K562 (cell line): ENCODE results near the gene MTRF1L. TPM values are rescaled to one million over a fixed set of nuclear protein-coding genes. Genes with fewer than 3 reads are reported as not detected.
A peak's percentile ranks its signal among the peaks of the same experiment; 100 is the strongest.

Experiments used
- ATAC-seq: fragments of 200-7000 bp; cut with Tn5 transposase; 3 replicates; pipeline ENCODE4 v1.9.1; 2020; ENCODE audit warnings: moderate library complexity
- BruUV-seq: library from RNA; stranded (reverse); fragments of 400-500 nt; replicated peaks from 2 replicates; lab custom pipeline; 2021; lab: Mats Ljungman, UMichigan
- CTCF ChIA-PET: fragments of 300-600 bp; formaldehyde crosslinking; extraction: SDS; loops from one replicate; lab custom pipeline; 2021; ENCODE audit warnings: low intra/inter-chr PET ratio; lab: Yijun Ruan, JAX
- POLR2A ChIA-PET: fragments of 300-600, 350-650 bp; sonication (Branson Sonifier 250); formaldehyde crosslinking; extraction: SDS; loops from one replicate; lab custom pipeline; 2021; ENCODE audit warnings: antibody characterized with exemption, inconsistent platforms; lab: Yijun Ruan, JAX
- DNase-seq, 4 experiments: peaks; one replicate each; pipeline versions ENCODE4 v3.0.0 to v3.0.0-alpha.2; 2011 to 2018; ENCODE audit warnings: low spot score in 3 of 4, mixed read lengths in 3 of 4; ENCODE audit errors: extremely low read depth in 1 of 4
- FAIRE-seq: peaks from 2 replicates; lab custom pipeline; 2011; peaks lifted over from hg19 to GRCh38; lab: Jason Lieb, UNC
- H2AFZ ChIP-seq: 2 replicates; pipeline ENCODE4 v1.6.0; 2011; ENCODE audit warnings: low read depth, low read length, control low read depth, inconsistent platforms
- H3K27ac ChIP-seq: fragments of 200-600 bp; 3 replicates; pipeline ENCODE4 v1.8.0; 2011; ENCODE audit warnings: low read depth, mild to moderate bottlenecking, control low read depth, inconsistent platforms, low read length, moderate library complexity, mixed read lengths; ENCODE audit errors: extremely low read depth
- H3K27me3 ChIP-seq, 2 experiments: fragments of 300-600 bp in 1 of 2; 2 replicates in 1 of 2; 3 replicates in 1 of 2; pipeline versions ENCODE4 v1.6.0 to v1.8.0; 2011; ENCODE audit warnings: inconsistent platforms in 2 of 2, low read length in 2 of 2, mild to moderate bottlenecking in 1 of 2, mixed read lengths in 1 of 2, moderate library complexity in 1 of 2; ENCODE audit not compliant: control insufficient read depth in 2 of 2, insufficient read depth in 2 of 2
- H3K36me3 ChIP-seq: fragments of 300-600 bp; 3 replicates; pipeline ENCODE4 v1.8.0; 2011; ENCODE audit warnings: mild to moderate bottlenecking, low read length, inconsistent platforms; ENCODE audit not compliant: control insufficient read depth, insufficient read depth
- H3K4me1 ChIP-seq, 2 experiments: fragments of 200-600 bp in 1 of 2; replicated peaks in 1 of 2; 2 replicates in 1 of 2; 3 replicates in 1 of 2; pipeline versions ENCODE4 v1.5.1 to v1.8.0; 2011; ENCODE audit warnings: inconsistent platforms in 2 of 2, low read length in 2 of 2, mild to moderate bottlenecking in 1 of 2, mixed read lengths in 1 of 2, moderate library complexity in 1 of 2; ENCODE audit not compliant: control insufficient read depth in 2 of 2, insufficient read depth in 2 of 2
- H3K4me2 ChIP-seq: 2 replicates; pipeline ENCODE4 v1.6.1; 2011; ENCODE audit warnings: low read length, control low read depth, inconsistent platforms, mixed read lengths; ENCODE audit not compliant: insufficient read depth
- H3K4me3 ChIP-seq: fragments of 200-600 bp; sonication (generic), shearing (Covaris generic); 2 replicates; pipeline ENCODE4 v1.5.1; 2016; ENCODE audit warnings: control low read depth, inconsistent platforms
- H3K79me2 ChIP-seq: fragments of 200-600 bp; 3 replicates; pipeline ENCODE4 v1.8.0; 2011; ENCODE audit warnings: low read length, inconsistent platforms; ENCODE audit not compliant: control insufficient read depth, insufficient read depth
- H3K9ac ChIP-seq, 2 experiments: 2 replicates each; pipeline versions ENCODE4 v1.6.0 to v1.6.1; 2011; ENCODE audit warnings: low read depth in 2 of 2, low read length in 2 of 2, control low read depth in 1 of 2, inconsistent platforms in 1 of 2, mild to moderate bottlenecking in 1 of 2, mixed read lengths in 1 of 2; ENCODE audit not compliant: insufficient read depth in 1 of 2
- H3K9me1 ChIP-seq: one replicate; pipeline ENCODE4 v1.6.0; 2011; ENCODE audit warnings: inconsistent platforms, mild to moderate bottlenecking, low read length, moderate library complexity; ENCODE audit not compliant: control insufficient read depth, insufficient read depth
- H3K9me3 ChIP-seq: replicated peaks from 2 replicates; pipeline ENCODE4 v1.5.1; 2011; ENCODE audit warnings: low read depth, low read length, inconsistent platforms; ENCODE audit not compliant: control insufficient read depth, insufficient read depth
- H4K20me1 ChIP-seq: replicated peaks from 2 replicates; pipeline ENCODE4 v1.6.1; 2011; ENCODE audit warnings: low read length, inconsistent platforms, mixed read lengths; ENCODE audit not compliant: control insufficient read depth, insufficient read depth
- ARID2 ChIP-seq: fragments of 450-650 bp; IDR thresholded peaks from 2 replicates; pipeline ENCODE4 v1.6.1; 2017; ENCODE audit warnings: antibody characterized with exemption, mild to moderate bottlenecking
- C11orf30 ChIP-seq: fragments of 450-650 bp; IDR thresholded peaks from 2 replicates; pipeline ENCODE4 v1.6.1; 2016; ENCODE audit warnings: low read depth, mild to moderate bottlenecking
- ESRRA ChIP-seq: fragments of 450-650 bp; IDR thresholded peaks from 2 replicates; pipeline ENCODE4 v1.6.1; 2014; ENCODE audit warnings: low read depth, mild to moderate bottlenecking, moderate library complexity, borderline replicate concordance
- ESRRB ChIP-seq: fragments of 250-450 bp; sonication (Bioruptor Pico); IDR thresholded peaks from 2 replicates; pipeline ENCODE4 v1.5.0; 2020; ENCODE audit warnings: mild to moderate bottlenecking, moderate library complexity, borderline replicate concordance
- ETS2 ChIP-seq: IDR thresholded peaks from 2 replicates; pipeline ENCODE4 v1.6.1; 2016; ENCODE audit warnings: borderline replicate concordance, missing genetic modification characterization, mild to moderate bottlenecking, moderate library complexity, missing compliant biosample characterization; ENCODE audit not compliant: poor library complexity, severe bottlenecking
- MAFF ChIP-seq: IDR thresholded peaks from 2 replicates; pipeline ENCODE4 v1.6.1; 2012; ENCODE audit warnings: low read length, improper control_type of control experiment
- MAFG ChIP-seq: fragments of 450-650 bp; conservative IDR thresholded peaks from 2 replicates; pipeline ENCODE4 v1.6.1; 2016; ENCODE audit warnings: missing genetic modification characterization, missing compliant biosample characterization
- MYNN ChIP-seq, 2 experiments: sonication (generic); formaldehyde crosslinking in 1 of 2; IDR thresholded peaks; 2 replicates each; pipeline versions ENCODE4 v1.5.0 to v1.6.1; 2016 to 2020; ENCODE audit warnings: antibody characterized with exemption in 1 of 2, missing genetic modification reagents in 1 of 2
- NFE2 ChIP-seq: IDR thresholded peaks from 2 replicates; pipeline ENCODE4 v1.6.1; 2014; ENCODE audit warnings: antibody characterized with exemption, low read depth
- SMAD2 ChIP-seq: fragments of 150-350 bp; IDR thresholded peaks from 2 replicates; pipeline ENCODE4 v1.6.1; 2014; ENCODE audit warnings: low read depth, mild to moderate bottlenecking, low read length
- SMAD4 ChIP-seq: fragments of 250-450 bp; sonication (Bioruptor Pico); conservative IDR thresholded peaks from 2 replicates; pipeline ENCODE4 v1.8.0; 2021; ENCODE audit warnings: inconsistent platforms, mild to moderate bottlenecking, moderate library complexity
- SRF ChIP-seq, 2 experiments: fragments of 250-450, 450-650 bp in 1 of 2; sonication (Bioruptor Pico) in 1 of 2; sonication (generic) in 1 of 2; formaldehyde crosslinking; IDR thresholded peaks; 2 replicates each; pipeline versions ENCODE4 v1.5.0 to v1.5.1; 2020 to 2022; ENCODE audit warnings: mild to moderate bottlenecking in 1 of 2, missing genetic modification reagents in 1 of 2
- ZEB2 ChIP-seq: fragments of 450-650 bp; IDR thresholded peaks from 2 replicates; pipeline ENCODE4 v1.6.1; 2016
- ZNF239 ChIP-seq: fragments of 250-450 bp; sonication (Bioruptor Pico); IDR thresholded peaks from 2 replicates; pipeline ENCODE4 v1.4.0; 2020; ENCODE audit warnings: mild to moderate bottlenecking
- ZNF316 ChIP-seq: fragments of 450-650 bp; IDR thresholded peaks from 2 replicates; pipeline ENCODE4 v1.6.1; 2016
- WGBS: fragments of 100-300 bp; shearing (Covaris generic); methylation state at CpG from one replicate; pipeline ENCODE4 v1.1.6; 2016; ENCODE audit warnings: low coverage, mixed read lengths; ENCODE audit not compliant: insufficient coverage; ENCODE audit errors: missing lambda C conversion rate; 5-methylcytosine and 5-hydroxymethylcytosine counted together
- in situ Hi-C: fragments of 300-500 bp; cut with MboI; formaldehyde crosslinking; loops from 4 replicates; pipeline ENCODE4 v1.15.0; 2018; ENCODE audit warnings: inconsistent platforms, mixed read lengths
- intact Hi-C: fragments of 100-400 bp; cut with micrococcal nuclease; formaldehyde crosslinking; loops from 2 replicates; pipeline ENCODE4 v1.14.2; 2022
- polyA plus RNA-seq, 8 experiments: library from polyadenylated mRNA; depleted of rRNA in 4 of 8; stranded (reverse) in 5 of 8; unstranded in 3 of 8; fragments of >200 nt; fragmentation: Nextera tagmentation in 2 of 8; fragmentation: Illumina TruSeq in 1 of 8; extraction: Ambion mirVana in 2 of 8; extraction: Trizol in 1 of 8; gene quantifications; 2 replicates each; pipeline versions ENCODE4 v1.2.1 to v1.2.3, GENCODE V29; 2011 to 2014; ENCODE audit warnings: inconsistent platforms in 1 of 8, missing spikeins in 1 of 8
- total RNA-seq, 7 experiments: library from RNA; depleted of rRNA in 6 of 7; stranded (reverse); fragments of >200 nt in 6 of 7; fragmentation: Illumina TruSeq in 2 of 7; extraction: Trizol in 2 of 7; gene quantifications; 2 replicates each; pipeline versions ENCODE4 v1.2.1 to v1.2.3, GENCODE V29; 2011 to 2021; ENCODE audit warnings: low replicate concordance in 1 of 7
- TF ChIP-seq, protein P1 (sequence below): fragments of 250-450 bp; sonication (Bioruptor Pico); IDR thresholded peaks from 2 replicates; pipeline ENCODE4 v1.8.0; 2022; ENCODE audit warnings: inconsistent platforms

Gene MTRF1L
- total and polyA plus RNA-seq, 9 of the 15 experiments (the other 6 are each of a cell fraction or from before 2014, with no cell fraction given): 10.7 to 34.0 (median 30.2) TPM

DNA sequence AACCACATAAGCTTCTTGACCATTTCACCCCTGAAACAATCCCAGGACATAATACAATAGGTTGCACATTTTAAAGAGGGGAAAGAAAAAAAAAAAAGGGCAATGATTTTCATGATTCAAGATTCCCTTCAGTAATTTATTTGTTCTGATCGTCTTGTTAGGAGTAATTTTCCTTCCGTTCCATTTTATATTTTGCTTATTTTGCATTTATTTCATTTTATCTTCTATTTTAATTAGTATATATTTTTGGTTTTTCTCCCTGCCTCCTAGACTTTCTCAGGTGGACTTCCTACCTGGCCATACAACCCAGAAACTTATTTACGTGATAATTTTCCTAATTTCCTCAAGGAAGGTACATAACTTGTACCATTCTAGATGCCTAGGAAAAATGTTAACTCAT, 52.3 kb downstream of the MTRF1L start:
- FAIRE-seq: no peak
- no peak for ATAC-seq
- in situ Hi-C loops (loop anchor here (10.0 kb wide), 1 partner anchor 205 kb away; no protein-coding TSS in a partner anchor), intact Hi-C loops (loop anchor here (10.0 kb wide), 1 partner anchor 1275 kb away; no protein-coding TSS in a partner anchor)
- Histone ChIP-seq H3K79me2 (no peaks in the 10 kb centered on the region), H3K9me3 (no peaks in the 10 kb centered on the region), H3K4me1 (no peaks in the 10 kb centered on the region), H3K9ac (no peak overlapping the region), H3K27ac (no peak overlapping the region), H3K36me3 (no peaks in the 10 kb centered on the region), H3K4me3 (no peak overlapping the region), H3K4me2 (no peak overlapping the region), H2AFZ (no peak overlapping the region), H3K9me1 (no peaks in the 10 kb centered on the region), H4K20me1 (no peaks in the 10 kb centered on the region), H3K27me3 (peaks cover 0 to 2% of the 10 kb centered on the region in 2 experiments; a peak in 2 of 5 replicates)
- TF ChIP-seq MAFG: peak; percentile 61
- peak; percentile 88 for TF ChIP-seq ZNF316
- TF ChIP-seq C11orf30: peak; percentile 73
- peak; percentile 35; the same call in 1 of the 2 replicates for TF ChIP-seq MAFF
- no peak for TF ChIP-seq SMAD4
- 3% methylated on average over 3 of the region's 3 CpGs for WGBS
- CTCF ChIA-PET: no interaction called here
- no TSS peak for BruUV-seq
- no peak for DNase-seq
- POLR2A ChIA-PET: no interaction called here

DNA sequence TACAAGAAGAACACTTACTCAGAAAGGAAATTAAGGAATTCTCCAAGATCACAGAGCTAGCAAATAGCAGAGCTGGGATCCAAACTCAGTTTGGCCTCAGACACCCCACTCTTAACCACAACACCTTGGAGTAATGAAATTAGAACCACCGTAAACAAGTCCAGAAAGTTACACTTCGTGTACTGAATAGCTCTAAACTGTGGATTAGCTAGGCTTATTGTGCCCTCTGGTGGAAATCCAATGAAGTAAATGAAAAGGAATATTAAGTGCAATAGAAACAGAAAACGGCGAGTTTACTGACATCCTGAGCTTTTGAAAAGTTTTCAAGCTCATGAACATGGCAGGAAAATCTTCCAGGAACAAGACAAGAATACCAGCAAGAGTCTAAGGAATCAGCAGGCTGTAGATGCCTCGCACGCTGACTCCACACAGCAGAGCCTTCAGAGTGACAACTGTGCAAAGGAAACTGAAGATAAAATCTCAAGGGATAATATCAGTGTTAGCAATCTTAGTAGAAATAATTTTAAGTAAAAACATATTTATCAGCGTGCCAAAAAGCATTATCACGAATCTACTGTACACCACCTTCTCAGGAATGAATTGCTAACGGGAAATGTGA, 54.2 kb downstream of the MTRF1L start:
- no peaks in the 10 kb centered on the region for H3K9me1 ChIP-seq
- H2AFZ ChIP-seq: peak overlapping the region; percentile 53
- H3K4me3 ChIP-seq: no peak overlapping the region
- H3K4me1 ChIP-seq: no peaks in the 10 kb centered on the region
- WGBS: 3% methylated on average over 9 of the region's 9 CpGs
- FAIRE-seq (peak; percentile 93), ATAC-seq (peak; percentile 94), DNase-seq (peak in 2 of 4 experiments; percentile 42 to 75)
- intact Hi-C loops (loop anchor here (1.0 to 10.0 kb wide), 7 partner anchors 84 to 1181 kb away; no protein-coding TSS in a partner anchor), in situ Hi-C loops (no loop called here)
- no peaks in the 10 kb centered on the region for H3K79me2 ChIP-seq
- H3K9ac ChIP-seq: no peak overlapping the region
- CTCF ChIA-PET: interaction anchor here (1.2 to 2.7 kb wide), 6 partner anchors 77 to 1273 kb away, joined by 3 to 27 read pairs (median 4); no protein-coding TSS in a partner anchor
- peaks cover 0 to 2% of the 10 kb centered on the region in 2 experiments; a peak in 1 of 5 replicates for H3K27me3 ChIP-seq
- H3K36me3 ChIP-seq: no peaks in the 10 kb centered on the region
- no peaks in the 10 kb centered on the region for H3K9me3 ChIP-seq
- H4K20me1 ChIP-seq: no peaks in the 10 kb centered on the region
- POLR2A ChIA-PET: no interaction called here
- no peak overlapping the region for H3K27ac ChIP-seq
- no TSS peak for BruUV-seq
- peak overlapping the region; percentile 35; the same call in 1 of the 2 replicates for H3K4me2 ChIP-seq
- TF ChIP-seq ZEB2 (no peak), SMAD2 (no peak), SRF (CRISPR knock-in tag; IDR thresholded peaks at IDR 0.05) (no peak), ARID2 (peak; percentile 88), MYNN (IDR thresholded peaks at IDR 0.05) (no peak), MYNN (CRISPR knock-in tag; IDR thresholded peaks at IDR 0.05) (no peak), NFE2 (no peak), ETS2 (tag) (no peak), ESRRA (no peak), ZNF239 (no peak), ESRRB (CRISPR knock-in tag) (no peak)
- TF ChIP-seq, protein P1, sequence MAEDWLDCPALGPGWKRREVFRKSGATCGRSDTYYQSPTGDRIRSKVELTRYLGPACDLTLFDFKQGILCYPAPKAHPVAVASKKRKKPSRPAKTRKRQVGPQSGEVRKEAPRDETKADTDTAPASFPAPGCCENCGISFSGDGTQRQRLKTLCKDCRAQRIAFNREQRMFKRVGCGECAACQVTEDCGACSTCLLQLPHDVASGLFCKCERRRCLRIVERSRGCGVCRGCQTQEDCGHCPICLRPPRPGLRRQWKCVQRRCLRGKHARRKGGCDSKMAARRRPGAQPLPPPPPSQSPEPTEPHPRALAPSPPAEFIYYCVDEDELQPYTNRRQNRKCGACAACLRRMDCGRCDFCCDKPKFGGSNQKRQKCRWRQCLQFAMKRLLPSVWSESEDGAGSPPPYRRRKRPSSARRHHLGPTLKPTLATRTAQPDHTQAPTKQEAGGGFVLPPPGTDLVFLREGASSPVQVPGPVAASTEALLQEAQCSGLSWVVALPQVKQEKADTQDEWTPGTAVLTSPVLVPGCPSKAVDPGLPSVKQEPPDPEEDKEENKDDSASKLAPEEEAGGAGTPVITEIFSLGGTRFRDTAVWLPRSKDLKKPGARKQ (CRISPR knock-in tag): no peak
